Ectodermal cell (in vitro differentiated cells): ENCODE measurements around the gene MIPOL1.
"Not testable (repeated sequence)": the region's sequence is repeated elsewhere in the genome, so short reads cannot be mapped to it uniquely, and the experiment has no call there.

ENCODE experiments used
- H3K27ac ChIP-seq: 2 replicates; pipeline ENCODE4 v1.7.0; 2013; ENCODE audit warnings: mild to moderate bottlenecking, low read depth, low read length; ENCODE audit not compliant: insufficient read depth, poor library complexity, severe bottlenecking
- H3K27me3 ChIP-seq: 2 replicates; pipeline ENCODE4 v1.7.0; 2013; ENCODE audit warnings: mild to moderate bottlenecking, low read length; ENCODE audit not compliant: insufficient read depth, control insufficient read depth, poor library complexity, severe bottlenecking
- H3K36me3 ChIP-seq: one replicate; pipeline ENCODE4 v1.7.0; 2013; ENCODE audit warnings: low read length; ENCODE audit not compliant: control insufficient read depth, insufficient read depth
- H3K4me1 ChIP-seq: one replicate; pipeline ENCODE4 v1.7.0; 2013; ENCODE audit warnings: low read length; ENCODE audit not compliant: control insufficient read depth, insufficient read depth
- H3K4me3 ChIP-seq: 2 replicates; pipeline ENCODE4 v1.7.0; 2013; ENCODE audit warnings: low read depth, low read length, control low read depth; ENCODE audit not compliant: insufficient read depth
- H3K9me3 ChIP-seq: 2 replicates; pipeline ENCODE4 v1.7.0; 2013; ENCODE audit warnings: mild to moderate bottlenecking, low read length, moderate library complexity; ENCODE audit not compliant: control insufficient read depth
- WGBS, 2 experiments: methylation state at CpG; one replicate each; pipeline ENCODE4 v1.1.7; 2013; ENCODE audit warnings: missing lambda C conversion rate in 2 of 2; 5-methylcytosine and 5-hydroxymethylcytosine counted together

The MIPOL1 gene

GRCh38 chr14:37369425-37369824 lies 171.7 kb downstream of the MIPOL1 start:
- Histone ChIP-seq H3K4me3 (no peak overlapping the region), H3K36me3 (no peaks in the 10 kb centered on the region), H3K27me3 (no peaks in the 10 kb centered on the region), H3K9me3 (no peaks in the 10 kb centered on the region), H3K27ac (no peak overlapping the region), H3K4me1 (no peaks in the 10 kb centered on the region)
- 85 to 96% methylated on average over 3 of the region's 5 CpGs for WGBS, 2 experiments

- Histone ChIP-seq H3K9me3 (no peaks in the 10 kb centered on the region), H3K4me3 (no peak overlapping the region), H3K4me1 (no peaks in the 10 kb centered on the region), H3K36me3 (no peaks in the 10 kb centered on the region), H3K27me3 (no peaks in the 10 kb centered on the region), H3K27ac (no peak overlapping the region)
These were observed 177.8 kb downstream of the MIPOL1 start for GRCh38 chr14:37375566-37375965.

DNA sequence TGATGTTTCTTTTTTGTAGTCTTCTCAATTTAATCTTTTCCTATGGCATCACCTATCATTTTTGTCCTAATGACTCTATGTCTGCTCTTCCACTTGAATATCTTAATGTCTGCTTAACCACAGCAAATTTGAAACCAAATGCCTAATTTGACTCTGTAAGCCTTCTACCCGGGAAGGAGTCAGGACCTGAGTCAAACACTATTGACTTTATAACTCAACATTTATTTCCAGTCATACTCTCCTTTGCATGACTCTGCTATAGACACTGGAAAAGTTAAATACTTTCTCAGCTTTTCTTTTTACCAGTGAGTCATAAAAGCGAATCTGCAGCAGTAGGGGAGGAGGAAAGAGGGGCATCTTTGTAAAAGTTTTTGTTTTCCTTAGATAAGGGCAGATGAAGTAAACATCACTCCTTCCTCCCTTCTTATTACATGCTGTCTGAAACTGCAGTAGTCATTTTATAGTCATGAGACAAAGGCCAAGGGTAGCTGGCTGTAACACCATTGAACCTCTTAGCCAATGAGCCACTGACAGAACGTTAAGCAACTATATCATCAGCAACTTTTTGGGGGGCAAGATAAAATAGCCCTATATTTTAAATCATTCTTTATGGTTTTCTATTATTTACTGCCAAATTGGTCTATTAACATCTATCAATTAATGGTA lies 179.3 kb downstream of the MIPOL1 start:
- H3K4me3 ChIP-seq = no peak overlapping the region
- 92 to 93% methylated on average over 1 to 2 of the region's 3 CpGs for WGBS, 2 experiments

GRCh38 chr14:37384870-37385596 lies 187.3 kb downstream of the MIPOL1 start:
- no peak overlapping the region for H3K27ac ChIP-seq
- no peaks in the 10 kb centered on the region for H3K27me3 ChIP-seq
- no peaks in the 10 kb centered on the region for H3K4me1 ChIP-seq
- H3K36me3 ChIP-seq = no peaks in the 10 kb centered on the region
- 84% methylated on average over 6 of the region's 6 CpGs for WGBS, 2 experiments
- H3K4me3 ChIP-seq = no peak overlapping the region
- no peaks in the 10 kb centered on the region for H3K9me3 ChIP-seq

More for the DNA sequence above, 179.3 kb downstream of the MIPOL1 start:
- no peaks in the 10 kb centered on the region for H3K36me3 ChIP-seq
- no peaks in the 10 kb centered on the region for H3K9me3 ChIP-seq
- H3K27me3 ChIP-seq = no peaks in the 10 kb centered on the region
- H3K4me1 ChIP-seq = no peaks in the 10 kb centered on the region
- H3K27ac ChIP-seq = no peak overlapping the region

GRCh38 chr14:37397157-37397940 lies 199.6 kb downstream of the MIPOL1 start:
- H3K36me3 ChIP-seq, H3K4me3 ChIP-seq, H3K4me1 ChIP-seq, H3K9me3 ChIP-seq, H3K27me3 ChIP-seq, H3K27ac ChIP-seq: not testable (repeated sequence)
- WGBS, 2 experiments = 79 to 81% methylated on average over 8 of the region's 8 CpGs

DNA sequence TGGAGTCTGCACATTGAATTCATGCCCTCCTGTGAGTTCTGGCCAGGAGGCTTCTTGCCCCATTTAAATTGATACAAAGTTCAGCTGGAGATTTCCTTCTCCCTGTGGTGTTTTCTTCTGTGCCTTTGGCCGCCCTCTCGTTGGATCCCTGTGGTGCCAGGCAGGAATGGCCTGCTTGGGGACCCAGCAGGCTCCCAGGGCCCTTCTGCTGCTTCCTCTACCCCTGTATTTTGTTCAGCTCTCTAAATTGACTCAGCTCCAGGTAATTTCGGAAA lies 200.1 kb downstream of the MIPOL1 start:
- Histone ChIP-seq H3K27ac (no peak overlapping the region), H3K9me3 (no peaks in the 10 kb centered on the region), H3K36me3 (no peaks in the 10 kb centered on the region), H3K4me3 (no peak overlapping the region), H3K4me1 (no peaks in the 10 kb centered on the region), H3K27me3 (no peaks in the 10 kb centered on the region)
- WGBS, 2 experiments = 50 to 82% methylated on average over 2 to 3 of the region's 3 CpGs

- no peaks in the 10 kb centered on the region for H3K27me3 ChIP-seq
- H3K9me3 ChIP-seq = no peaks in the 10 kb centered on the region
- no peaks in the 10 kb centered on the region for H3K36me3 ChIP-seq
- no peak overlapping the region for H3K27ac ChIP-seq
- H3K4me1 ChIP-seq = peaks cover 7% of the 10 kb centered on the region
- H3K4me3 ChIP-seq = no peak overlapping the region
These were observed 201.8 kb downstream of the MIPOL1 start for GRCh38 chr14:37399517-37399916.

DNA sequence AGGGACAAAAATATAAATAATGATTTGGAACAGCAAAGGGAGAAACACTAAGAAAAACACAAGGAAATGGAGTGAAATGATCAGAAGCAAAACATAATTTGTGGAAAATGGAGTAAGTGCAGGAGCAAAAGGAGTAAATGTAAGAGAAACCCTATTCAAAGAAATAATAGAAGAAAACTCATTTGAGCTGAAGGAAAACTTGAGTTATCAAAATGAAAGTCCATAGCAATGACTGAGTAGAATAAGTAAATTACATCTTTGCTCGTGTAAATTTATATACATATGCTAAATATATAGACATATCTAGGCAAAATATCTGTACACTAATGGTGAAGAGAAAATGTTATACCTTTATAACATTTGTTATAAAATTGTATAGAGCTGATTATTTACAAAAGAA lies 203.4 kb downstream of the MIPOL1 start:
- Histone ChIP-seq H3K4me1 (peaks cover 11% of the 10 kb centered on the region), H3K27ac (no peak overlapping the region), H3K27me3 (no peaks in the 10 kb centered on the region), H3K9me3 (no peaks in the 10 kb centered on the region), H3K4me3 (no peak overlapping the region), H3K36me3 (no peaks in the 10 kb centered on the region)
- no CpG with 5 or more reads among the region's 1 CpG for WGBS, 2 experiments

- Histone ChIP-seq H3K4me3 (no peak overlapping the region), H3K27me3 (no peaks in the 10 kb centered on the region), H3K9me3 (no peaks in the 10 kb centered on the region), H3K27ac (no peak overlapping the region), H3K4me1 (peaks cover 11% of the 10 kb centered on the region), H3K36me3 (no peaks in the 10 kb centered on the region)
- WGBS, 2 experiments = 100% methylated on average over 1 of the region's 1 CpG; no CpG with 5 or more reads in 1 of the 2 experiments
These were observed 205.9 kb downstream of the MIPOL1 start for GRCh38 chr14:37403626-37404025.

GRCh38 chr14:37406095-37406494 lies 208.4 kb downstream of the MIPOL1 start:
- no peak overlapping the region for H3K27ac ChIP-seq
- no peaks in the 10 kb centered on the region for H3K36me3 ChIP-seq
- WGBS, 2 experiments = 90 to 94% methylated on average over 1 of the region's 2 CpGs
- H3K9me3 ChIP-seq = no peaks in the 10 kb centered on the region
- no peak overlapping the region for H3K4me3 ChIP-seq
- peaks cover 11% of the 10 kb centered on the region for H3K4me1 ChIP-seq
- H3K27me3 ChIP-seq = no peaks in the 10 kb centered on the region
